Measurements from ENCODE around the gene ST3GAL2.
A peak's percentile ranks its signal among the peaks of the same experiment; 100 is the strongest.
"Not testable (repeated sequence)": the region's sequence is repeated elsewhere in the genome, so short reads cannot be mapped to it uniquely, and the experiment has no call there.

ST3GAL2 gene

GRCh38 chr16:70378869-70379493, 59.9 kb downstream of the ST3GAL2 start:
- Histone ChIP-seq H3K36me3 (ENCODE audit: insufficient read depth, low read length) (no peaks in the 10 kb centered on the region), H3K9me3 (ENCODE audit: low read depth, low read length) (no peaks in the 10 kb centered on the region), H3K27ac (peak overlapping the region; percentile 19; the same call in 1 of the 2 replicates), H3K9ac (ENCODE audit: insufficient read length) (no peak overlapping the region), H3K4me3 (no peak overlapping the region)
- TF ChIP-seq POLR2AphosphoS5 (IDR thresholded peaks at IDR 0.05; ENCODE audit: borderline replicate concordance, low read depth, low read length) (no peak), FOXP2 (optimal IDR thresholded peaks at IDR 0.05; ENCODE audit: control extremely low read depth, extremely low read length, insufficient read depth) (no peak), EZH2 (IDR thresholded peaks at IDR 0.05) (no peak)
- no peak for DNase-seq (ENCODE audit: low read depth, low spot score)

GRCh38 chr16:70377782-70378181, 61.1 kb downstream of the ST3GAL2 start:
- Histone ChIP-seq H3K27ac (no peak overlapping the region), H3K9ac (ENCODE audit: insufficient read length) (no peak overlapping the region), H3K4me3 (no peak overlapping the region), H3K9me3 (ENCODE audit: low read depth, low read length) (no peaks in the 10 kb centered on the region), H3K36me3 (ENCODE audit: insufficient read depth, low read length) (no peaks in the 10 kb centered on the region)
- no peak for DNase-seq (ENCODE audit: low read depth, low spot score)
- no peak for TF ChIP-seq POLR2AphosphoS5 (IDR thresholded peaks at IDR 0.05; ENCODE audit: borderline replicate concordance, low read depth, low read length)
- no peak for TF ChIP-seq EZH2 (IDR thresholded peaks at IDR 0.05)
- TF ChIP-seq FOXP2 (optimal IDR thresholded peaks at IDR 0.05; ENCODE audit: control extremely low read depth, extremely low read length, insufficient read depth): no peak

- DNase-seq (ENCODE audit: low read depth, low spot score): no peak
- Histone ChIP-seq H3K27ac (peak overlapping the region; percentile 42; the same call in 1 of the 2 replicates), H3K4me3 (no peak overlapping the region), H3K36me3 (ENCODE audit: insufficient read depth, low read length) (no peaks in the 10 kb centered on the region; the same call in 1 of the 2 replicates), H3K9ac (ENCODE audit: insufficient read length) (no peak overlapping the region), H3K9me3 (ENCODE audit: low read depth, low read length) (no peaks in the 10 kb centered on the region)
- TF ChIP-seq EZH2 (IDR thresholded peaks at IDR 0.05) (no peak), FOXP2 (optimal IDR thresholded peaks at IDR 0.05; ENCODE audit: control extremely low read depth, extremely low read length, insufficient read depth) (no peak), POLR2AphosphoS5 (IDR thresholded peaks at IDR 0.05; ENCODE audit: borderline replicate concordance, low read depth, low read length) (no peak)
Observed at GRCh38 chr16:70375636-70376611, 63.0 kb downstream of the ST3GAL2 start.

GRCh38 chr16:70374213-70374612, 64.7 kb downstream of the ST3GAL2 start:
- Histone ChIP-seq H3K9me3 (ENCODE audit: low read depth, low read length) (no peaks in the 10 kb centered on the region), H3K4me3 (no peak overlapping the region), H3K36me3 (ENCODE audit: insufficient read depth, low read length) (no peaks in the 10 kb centered on the region; the same call in 1 of the 2 replicates), H3K9ac (ENCODE audit: insufficient read length) (no peak overlapping the region), H3K27ac (no peak overlapping the region)
- TF ChIP-seq POLR2AphosphoS5 (IDR thresholded peaks at IDR 0.05; ENCODE audit: borderline replicate concordance, low read depth, low read length) (no peak), EZH2 (IDR thresholded peaks at IDR 0.05) (no peak), FOXP2 (optimal IDR thresholded peaks at IDR 0.05; ENCODE audit: control extremely low read depth, extremely low read length, insufficient read depth) (no peak)
- DNase-seq (ENCODE audit: low read depth, low spot score): no peak

GRCh38 chr16:70372921-70373728, 65.8 kb downstream of the ST3GAL2 start:
- no peaks in the 10 kb centered on the region; the same call in 1 of the 2 replicates for H3K36me3 ChIP-seq (ENCODE audit: insufficient read depth, low read length)
- no peak overlapping the region for H3K9ac ChIP-seq (ENCODE audit: insufficient read length)
- H3K27ac ChIP-seq: no peak overlapping the region
- H3K9me3 ChIP-seq (ENCODE audit: low read depth, low read length): no peaks in the 10 kb centered on the region
- DNase-seq (ENCODE audit: low read depth, low spot score): no peak
- TF ChIP-seq POLR2AphosphoS5 (IDR thresholded peaks at IDR 0.05; ENCODE audit: borderline replicate concordance, low read depth, low read length): no peak
- TF ChIP-seq FOXP2 (optimal IDR thresholded peaks at IDR 0.05; ENCODE audit: control extremely low read depth, extremely low read length, insufficient read depth): no peak
- no peak for TF ChIP-seq EZH2 (IDR thresholded peaks at IDR 0.05)
- H3K4me3 ChIP-seq: no peak overlapping the region

- Histone ChIP-seq H3K9ac (ENCODE audit: insufficient read length) (no peak overlapping the region), H3K36me3 (ENCODE audit: insufficient read depth, low read length) (no peaks in the 10 kb centered on the region; the same call in 1 of the 2 replicates), H3K9me3 (ENCODE audit: low read depth, low read length) (no peaks in the 10 kb centered on the region), H3K27ac (no peak overlapping the region), H3K4me3 (no peak overlapping the region)
- DNase-seq (ENCODE audit: low read depth, low spot score): no peak
- no peak for TF ChIP-seq POLR2AphosphoS5 (IDR thresholded peaks at IDR 0.05; ENCODE audit: borderline replicate concordance, low read depth, low read length)
- no peak for TF ChIP-seq EZH2 (IDR thresholded peaks at IDR 0.05)
- TF ChIP-seq FOXP2 (optimal IDR thresholded peaks at IDR 0.05; ENCODE audit: control extremely low read depth, extremely low read length, insufficient read depth): no peak
Observed at GRCh38 chr16:70370924-70371323, 68.0 kb downstream of the ST3GAL2 start.

GRCh38 chr16:70370145-70370544, 68.8 kb downstream of the ST3GAL2 start:
- DNase-seq (ENCODE audit: low read depth, low spot score); H3K9ac ChIP-seq (ENCODE audit: insufficient read length); H3K4me3 ChIP-seq; H3K9me3 ChIP-seq (ENCODE audit: low read depth, low read length); H3K36me3 ChIP-seq (ENCODE audit: insufficient read depth, low read length); H3K27ac ChIP-seq: not testable (repeated sequence)

GRCh38 chr16:70364399-70364798, 74.5 kb downstream of the ST3GAL2 start:
- no peak for TF ChIP-seq EZH2 (IDR thresholded peaks at IDR 0.05)
- no peak for TF ChIP-seq FOXP2 (optimal IDR thresholded peaks at IDR 0.05; ENCODE audit: control extremely low read depth, extremely low read length, insufficient read depth)
- no peak for TF ChIP-seq POLR2AphosphoS5 (IDR thresholded peaks at IDR 0.05; ENCODE audit: borderline replicate concordance, low read depth, low read length)
- Histone ChIP-seq H3K4me3 (no peak overlapping the region), H3K36me3 (ENCODE audit: insufficient read depth, low read length) (peaks cover 16% of the 10 kb centered on the region; the same call in 1 of the 2 replicates), H3K9ac (ENCODE audit: insufficient read length) (no peak overlapping the region), H3K9me3 (ENCODE audit: low read depth, low read length) (no peaks in the 10 kb centered on the region), H3K27ac (no peak overlapping the region)
- no peak for DNase-seq (ENCODE audit: low read depth, low spot score)

Data from SK-N-MC (cell line).